ENCODE measurements around the gene MAPK11.

- TF ChIP-seq CTCF (IDR thresholded peaks at IDR 0.05): no peak
- no peak for TF ChIP-seq POLR2A (IDR thresholded peaks at IDR 0.05)
Observed at GRCh38 chr22:50262973-50263617, 7.1 kb downstream of the MAPK11 start.

Measured in esophagus squamous epithelium (tissue), 4 donors.